HUES6 (cell line): ENCODE data around the gene LRRC61.
"Not testable (repeated sequence)": the region's sequence is repeated elsewhere in the genome, so short reads cannot be mapped to it uniquely, and the experiment has no call there.

Experiments
- H3K27ac ChIP-seq: 2 replicates; pipeline ENCODE4 v1.7.0; 2013; ENCODE audit warnings: low read depth, mild to moderate bottlenecking, low read length, inconsistent platforms
- H3K27me3 ChIP-seq: 2 replicates; pipeline ENCODE4 v1.6.1; 2013; ENCODE audit warnings: low read length; ENCODE audit not compliant: control insufficient read depth, insufficient read depth
- H3K36me3 ChIP-seq: 2 replicates; pipeline ENCODE4 v1.6.1; 2013; ENCODE audit warnings: low read length; ENCODE audit not compliant: control insufficient read depth, insufficient read depth
- H3K4me1 ChIP-seq: 2 replicates; pipeline ENCODE4 v1.6.1; 2013; ENCODE audit warnings: low read length; ENCODE audit not compliant: control insufficient read depth, insufficient read depth
- H3K4me3 ChIP-seq: 2 replicates; pipeline ENCODE4 v1.5.1; 2013; ENCODE audit warnings: low read depth, low read length
- H3K9ac ChIP-seq: one replicate; pipeline ENCODE4 v1.6.1; 2013; ENCODE audit warnings: mild to moderate bottlenecking, low read length
- H3K9me3 ChIP-seq: 2 replicates; pipeline ENCODE4 v1.6.1; 2013; ENCODE audit warnings: low read depth, low read length; ENCODE audit not compliant: control insufficient read depth, insufficient read depth

The LRRC61 gene

DNA sequence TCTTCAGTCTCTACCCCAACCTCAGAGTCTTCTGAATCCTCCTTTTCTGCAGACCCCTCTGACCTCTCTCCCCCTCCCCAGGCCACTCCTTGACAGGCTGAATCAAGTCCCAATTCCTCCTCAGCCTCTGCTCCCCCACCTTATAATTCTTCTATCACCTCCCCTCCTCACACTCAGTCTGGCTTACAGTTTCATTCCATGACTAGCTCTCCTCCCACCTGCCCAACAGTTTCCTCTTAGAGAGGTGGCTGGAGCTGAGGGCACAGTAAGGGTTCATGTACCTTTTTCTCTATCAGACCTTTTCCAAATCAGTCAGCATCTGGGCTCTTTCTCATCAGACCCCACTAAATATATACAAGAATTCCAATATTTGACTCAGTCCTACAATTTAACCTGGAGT is 14.6 kb upstream of the LRRC61 start:
- Histone ChIP-seq H3K4me1 (peaks cover 19% of the 10 kb centered on the region), H3K27me3 (peaks cover 73% of the 10 kb centered on the region), H3K9me3 (no peaks in the 10 kb centered on the region; the same call in 1 of the 2 replicates), H3K9ac (no peak overlapping the region), H3K36me3 (no peaks in the 10 kb centered on the region), H3K27ac (no peak overlapping the region), H3K4me3 (no peak overlapping the region)

DNA sequence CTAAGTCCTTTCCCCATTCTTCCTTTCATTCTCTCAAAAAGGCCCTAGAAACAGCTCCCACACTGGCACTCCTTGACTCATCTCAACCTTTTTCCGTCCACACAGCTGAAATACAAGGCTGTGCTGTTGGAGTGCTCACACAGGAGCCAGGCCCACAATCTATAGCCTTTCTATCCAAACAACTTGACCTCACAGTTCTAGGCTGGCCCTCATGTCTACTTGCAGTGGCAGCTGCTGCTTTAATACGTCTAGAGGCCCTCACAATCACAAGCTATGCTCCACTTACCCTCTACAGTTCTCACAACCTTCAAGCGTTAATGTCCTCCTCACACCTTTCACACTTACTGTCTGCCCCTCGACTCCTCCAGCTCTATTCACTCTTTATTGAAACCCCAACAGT is 12.0 kb upstream of the LRRC61 start:
- Histone ChIP-seq H3K4me1 (peaks cover 27% of the 10 kb centered on the region), H3K27ac (no peak overlapping the region), H3K4me3 (no peak overlapping the region), H3K9me3 (no peaks in the 10 kb centered on the region; the same call in 1 of the 2 replicates), H3K9ac (no peak overlapping the region), H3K27me3 (peaks cover 71% of the 10 kb centered on the region), H3K36me3 (no peaks in the 10 kb centered on the region)

DNA sequence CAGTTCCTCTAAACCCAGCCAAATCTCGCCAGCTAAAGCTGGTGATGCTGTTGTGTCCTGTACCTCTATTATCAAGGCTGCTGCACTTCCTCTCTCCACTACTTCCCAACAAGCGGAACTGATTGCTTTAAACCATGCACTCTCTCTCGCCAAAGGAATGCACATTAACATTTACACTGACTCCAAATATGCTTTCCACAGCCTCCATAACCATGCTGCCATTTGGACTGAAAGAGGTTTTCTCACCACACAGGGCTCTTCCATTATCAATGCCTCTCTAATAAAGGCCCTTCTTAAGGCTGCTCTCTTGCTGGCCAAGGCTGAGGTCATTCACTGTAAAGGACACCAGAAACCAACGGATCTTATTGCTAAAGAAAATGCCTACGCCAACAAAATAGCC is 11.4 kb upstream of the LRRC61 start:
- Histone ChIP-seq H3K27me3 (peaks cover 67% of the 10 kb centered on the region), H3K9me3 (no peaks in the 10 kb centered on the region; the same call in 1 of the 2 replicates), H3K27ac (no peak overlapping the region), H3K9ac (no peak overlapping the region), H3K36me3 (no peaks in the 10 kb centered on the region), H3K4me1 (peaks cover 27% of the 10 kb centered on the region), H3K4me3 (no peak overlapping the region)

DNA sequence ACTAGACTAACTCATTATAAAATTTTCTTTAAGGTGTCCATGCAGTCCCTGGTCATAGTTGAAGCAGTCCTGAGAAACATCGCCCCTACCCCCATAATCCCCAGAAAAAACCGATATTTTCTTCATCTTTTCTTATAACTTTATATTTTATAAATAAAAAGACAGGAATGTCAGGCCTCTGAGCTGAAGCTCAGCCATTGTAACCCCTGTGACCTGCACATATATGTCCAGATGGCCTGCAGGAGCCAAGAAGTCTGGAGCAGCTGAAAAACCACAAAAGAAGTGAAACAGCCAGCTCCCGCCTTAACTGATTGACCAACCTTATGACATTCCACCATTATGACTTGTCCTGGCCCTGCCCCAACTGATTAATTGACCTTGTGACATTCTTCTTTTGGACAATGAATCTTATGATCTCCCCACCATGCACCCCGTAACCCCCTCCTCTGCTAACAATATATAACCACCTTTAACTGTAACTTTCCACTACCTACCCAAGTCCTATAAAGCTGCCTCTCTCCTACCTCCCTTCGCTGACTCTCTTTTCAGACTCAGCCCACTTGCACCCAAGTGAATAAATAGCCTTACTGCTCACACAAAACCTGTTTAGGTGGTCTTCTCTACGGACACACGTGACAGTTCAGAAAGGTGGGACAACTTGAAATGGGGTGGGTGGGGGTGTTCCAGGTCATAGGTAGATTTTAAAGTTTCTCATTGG is 10.3 kb upstream of the LRRC61 start:
- not testable (repeated sequence) for H3K9ac ChIP-seq, H3K27ac ChIP-seq, H3K36me3 ChIP-seq, H3K9me3 ChIP-seq, H3K4me3 ChIP-seq
- Histone ChIP-seq H3K27me3 (peaks cover 56% of the 10 kb centered on the region), H3K4me1 (peaks cover 32% of the 10 kb centered on the region)

DNA sequence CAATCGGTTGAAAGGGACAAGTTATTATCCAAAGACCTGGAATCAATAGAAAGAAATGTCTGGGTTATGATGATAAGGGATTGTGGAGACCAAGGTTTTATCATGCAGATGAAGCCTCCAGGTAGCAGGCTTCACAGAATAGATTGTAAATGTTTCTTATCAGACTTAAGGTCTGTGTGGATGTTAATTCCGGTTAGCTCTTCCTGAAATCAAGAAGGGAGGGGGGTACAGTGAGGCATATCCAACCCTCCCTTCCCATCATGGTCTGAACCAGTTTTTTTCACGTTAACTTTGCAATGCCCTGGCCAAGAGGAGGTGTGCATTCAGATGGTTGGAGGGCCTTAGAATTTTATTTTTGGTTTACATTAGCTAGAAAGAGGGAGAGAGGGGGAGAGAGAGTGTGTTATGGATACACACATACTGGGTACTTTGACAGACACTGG is 9.8 kb upstream of the LRRC61 start:
- Histone ChIP-seq H3K27ac (no peak overlapping the region), H3K4me3 (no peak overlapping the region), H3K4me1 (peaks cover 38% of the 10 kb centered on the region)

DNA sequence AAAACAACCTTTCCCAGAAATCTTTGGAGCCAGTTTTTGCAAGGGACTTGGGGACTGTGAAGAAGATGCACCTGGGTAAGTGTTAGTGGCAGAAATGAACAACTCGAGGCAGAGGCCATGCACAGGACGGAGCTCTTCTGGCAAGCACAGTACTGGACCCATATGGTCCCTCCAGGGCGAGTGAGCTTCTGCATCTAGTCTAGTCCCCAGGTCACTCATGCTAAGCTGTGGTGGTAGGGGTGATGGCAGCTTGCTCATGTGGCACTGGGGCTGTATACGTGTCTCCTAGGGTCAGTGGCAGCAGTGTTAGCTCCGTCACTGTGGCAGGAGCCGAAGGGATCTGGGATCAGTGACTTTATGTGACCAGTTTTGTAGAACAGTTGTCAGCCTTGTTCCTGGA is 9.3 kb upstream of the LRRC61 start:
- Histone ChIP-seq H3K9me3 (no peaks in the 10 kb centered on the region), H3K9ac (no peak overlapping the region), H3K36me3 (no peaks in the 10 kb centered on the region), H3K4me3 (no peak overlapping the region), H3K27ac (no peak overlapping the region), H3K4me1 (peaks cover 38% of the 10 kb centered on the region), H3K27me3 (peaks cover 45% of the 10 kb centered on the region)

More for the DNA sequence above, 9.8 kb upstream of the LRRC61 start:
- H3K36me3 ChIP-seq, result no peaks in the 10 kb centered on the region
- no peaks in the 10 kb centered on the region for H3K9me3 ChIP-seq
- no peak overlapping the region for H3K9ac ChIP-seq
- peaks cover 50% of the 10 kb centered on the region for H3K27me3 ChIP-seq

DNA sequence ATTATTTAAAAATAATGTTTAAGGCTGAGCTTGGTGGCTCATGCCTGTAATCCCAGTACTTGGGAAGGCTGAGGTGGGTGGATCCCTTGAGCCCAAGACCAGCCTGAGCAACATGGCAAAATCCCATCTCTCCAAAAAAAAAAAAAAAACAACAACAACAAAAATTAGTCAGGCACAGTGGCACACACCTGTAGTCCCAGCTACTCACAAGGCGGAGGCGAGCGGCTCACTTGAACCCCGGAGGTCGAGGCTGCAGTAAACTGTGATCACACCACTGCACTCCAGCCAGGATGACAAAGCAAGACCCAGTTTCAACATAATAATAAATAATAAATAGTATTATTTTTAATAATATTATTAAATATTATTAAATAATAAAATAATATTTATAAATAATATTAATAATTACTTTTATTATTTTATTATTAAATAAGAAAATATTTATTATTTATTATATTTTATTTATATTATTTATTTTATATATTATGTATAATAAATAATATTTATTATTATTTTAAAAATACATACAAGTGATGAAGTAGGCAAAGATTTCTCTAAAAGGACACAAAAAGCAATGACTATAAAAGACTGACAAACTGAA is 8.4 kb upstream of the LRRC61 start:
- Histone ChIP-seq H3K27ac (no peak overlapping the region), H3K36me3 (no peaks in the 10 kb centered on the region), H3K9ac (no peak overlapping the region), H3K4me3 (no peak overlapping the region), H3K4me1 (peaks cover 38% of the 10 kb centered on the region), H3K9me3 (no peaks in the 10 kb centered on the region), H3K27me3 (peaks cover 37% of the 10 kb centered on the region)

DNA sequence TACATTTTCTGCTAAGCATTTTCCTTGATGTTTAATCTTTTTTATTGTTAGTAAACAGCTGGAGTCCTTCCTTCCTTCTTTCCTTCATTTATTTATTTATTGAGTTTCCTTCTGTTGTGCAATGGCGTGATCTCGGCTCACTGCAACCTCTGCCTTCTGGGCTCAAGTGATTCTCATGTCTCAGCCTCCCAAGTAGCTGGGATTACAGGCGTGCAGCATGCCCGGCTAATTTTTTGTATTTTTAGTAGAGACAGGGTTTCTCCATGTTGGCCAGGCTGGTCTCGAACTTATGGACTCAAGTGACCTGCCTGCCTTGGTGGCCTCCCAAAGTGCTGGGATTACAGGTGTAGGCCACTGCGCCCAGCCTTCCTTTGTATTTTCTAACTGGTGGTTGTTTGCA is 6.2 kb upstream of the LRRC61 start:
- Histone ChIP-seq H3K27me3 (peaks cover 14% of the 10 kb centered on the region), H3K4me1 (peaks cover 34% of the 10 kb centered on the region)
- not testable (repeated sequence) for H3K27ac ChIP-seq, H3K9me3 ChIP-seq, H3K4me3 ChIP-seq, H3K9ac ChIP-seq, H3K36me3 ChIP-seq

DNA sequence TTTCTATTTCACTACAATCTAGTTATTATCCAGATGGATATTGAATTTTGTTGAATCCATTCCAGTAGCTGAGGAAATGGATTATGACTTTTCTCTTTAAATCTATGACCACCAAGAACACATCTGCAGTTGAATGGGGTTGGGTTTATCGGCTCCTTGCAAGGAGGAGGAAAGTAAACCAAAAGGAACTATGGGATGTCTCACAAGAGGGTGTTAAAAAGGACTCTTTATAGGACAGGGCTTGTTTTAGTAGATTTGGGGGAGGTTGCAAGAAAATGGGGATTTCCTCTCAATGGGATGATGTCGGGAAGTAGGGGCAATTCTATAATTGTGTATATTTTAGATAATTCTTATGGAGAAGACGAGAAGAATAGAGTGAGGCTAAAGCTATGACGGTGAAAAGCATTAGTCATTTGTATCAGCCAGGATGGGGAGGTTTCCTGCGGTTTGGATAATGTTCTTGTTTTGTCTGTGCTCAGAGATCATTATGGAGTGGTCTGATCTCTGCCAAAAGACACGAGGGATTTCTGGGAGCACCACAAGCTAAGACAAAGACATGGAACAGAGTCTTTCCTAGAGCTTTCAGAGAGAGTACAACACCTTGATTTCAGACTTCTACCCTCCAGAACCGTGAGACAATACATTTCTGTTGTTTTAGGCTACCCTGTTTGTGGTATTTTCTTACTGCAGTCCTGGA is 5.3 kb upstream of the LRRC61 start:
- Histone ChIP-seq H3K9me3 (no peaks in the 10 kb centered on the region), H3K4me1 (peaks cover 30% of the 10 kb centered on the region), H3K36me3 (no peaks in the 10 kb centered on the region), H3K27me3 (peaks cover 8% of the 10 kb centered on the region), H3K27ac (no peak overlapping the region), H3K4me3 (no peak overlapping the region), H3K9ac (no peak overlapping the region)

DNA sequence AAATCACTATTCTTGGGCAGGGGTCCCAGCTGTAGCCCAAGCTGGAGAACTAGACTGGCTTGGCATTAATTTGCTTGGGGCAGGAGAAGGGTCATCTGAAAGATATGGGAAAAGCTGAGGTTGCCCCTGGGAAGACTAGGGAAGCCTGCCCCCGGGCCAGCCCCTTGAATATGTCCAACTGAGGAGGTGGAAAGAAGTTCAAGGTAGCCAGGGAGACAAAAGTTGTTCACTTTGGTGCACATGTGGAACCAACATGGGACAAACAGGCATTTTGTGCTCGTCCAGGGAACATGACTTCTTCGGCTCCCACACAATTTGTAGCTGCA is 1.4 kb upstream of the LRRC61 start:
- Histone ChIP-seq H3K9ac (no peak overlapping the region), H3K27me3 (no peaks in the 10 kb centered on the region), H3K36me3 (peaks cover 21% of the 10 kb centered on the region), H3K4me3 (no peak overlapping the region), H3K9me3 (no peaks in the 10 kb centered on the region), H3K4me1 (peaks cover 31% of the 10 kb centered on the region), H3K27ac (no peak overlapping the region)

DNA sequence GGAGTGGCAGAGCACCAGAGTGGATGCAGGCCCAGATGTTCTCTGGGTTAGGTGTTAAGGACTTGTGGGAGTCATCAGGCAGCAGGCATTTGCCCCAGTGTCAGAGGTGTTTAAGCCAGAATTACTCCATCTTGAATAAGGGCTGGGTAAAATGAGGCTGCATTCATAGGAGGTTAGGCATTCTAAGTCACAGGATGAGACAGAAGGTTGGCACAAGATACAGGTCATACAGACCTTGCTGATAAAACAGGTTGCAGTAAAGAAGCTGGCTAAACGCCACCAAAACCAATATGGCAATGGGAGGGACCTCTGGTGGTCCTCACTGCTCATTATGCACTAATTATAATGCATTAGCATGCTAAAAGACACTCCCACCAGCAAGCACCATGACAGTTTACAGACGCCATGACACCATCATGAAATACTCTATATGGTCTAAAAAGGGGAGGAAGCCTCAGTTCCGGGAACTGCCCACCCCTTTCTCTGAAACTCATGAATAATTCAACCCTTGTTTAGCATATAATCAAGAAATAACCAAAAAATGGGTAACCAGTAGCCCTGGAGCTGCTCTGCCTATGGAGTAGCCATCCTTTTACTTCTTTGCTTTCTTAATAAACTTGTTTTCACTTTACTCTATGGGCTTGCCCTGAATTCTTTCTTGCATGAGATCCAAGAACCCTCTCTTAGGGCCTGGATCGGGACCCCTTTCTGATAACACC is 882 bp upstream of the LRRC61 start:
- Histone ChIP-seq H3K4me1 (peaks cover 31% of the 10 kb centered on the region), H3K9ac (peak overlapping the region; percentile 88), H3K36me3 (peaks cover 26% of the 10 kb centered on the region), H3K27ac (peak overlapping the region; percentile 67; the same call in 1 of the 2 replicates), H3K9me3 (no peaks in the 10 kb centered on the region), H3K27me3 (no peaks in the 10 kb centered on the region), H3K4me3 (peak overlapping the region; percentile 85)
